Effector memory CD8-positive, alpha-beta T cell (primary cell): ENCODE measurements around the gene CDH13.

Experiments used
- ATAC-seq: fragments of 150-1000 bp; cut with Tn5 transposase; replicated peaks from 2 replicates; pipeline ENCODE4 v1.10.0; 2021; ENCODE audit warnings: mild to moderate bottlenecking, moderate library complexity
- DNase-seq, 3 experiments: peaks; one replicate each; pipeline ENCODE4 v3.0.0; 2021
- H3K27ac Mint-ChIP-seq, 2 donors: one replicate each; pipeline ENCODE4 v1.8.0; 2022; ENCODE audit warnings: mild to moderate bottlenecking in 2 of 2, mixed read lengths in 2 of 2, moderate library complexity in 2 of 2
- H3K27me3 Mint-ChIP-seq, 2 donors: one replicate each; pipeline ENCODE4 v1.8.0; 2022; ENCODE audit warnings: mixed read lengths in 2 of 2
- H3K36me3 Mint-ChIP-seq: one replicate; pipeline ENCODE4 v1.8.0; 2022; ENCODE audit warnings: mild to moderate bottlenecking, moderate library complexity, mixed read lengths; ENCODE audit not compliant: insufficient read depth
- H3K4me1 Mint-ChIP-seq, 2 donors: one replicate each; pipeline ENCODE4 v1.8.0; 2022; ENCODE audit warnings: low read depth in 2 of 2, mixed read lengths in 2 of 2
- H3K4me3 Mint-ChIP-seq, 2 donors: one replicate each; pipeline ENCODE4 v1.8.0; 2022; ENCODE audit warnings: mild to moderate bottlenecking in 2 of 2, mixed read lengths in 2 of 2, moderate library complexity in 2 of 2
- H3K9me3 Mint-ChIP-seq, 2 donors: one replicate each; pipeline ENCODE4 v1.8.0; 2022; ENCODE audit warnings: mixed read lengths in 2 of 2

The CDH13 gene

GRCh38 chr16:82646504-82646903 lies 19.7 kb downstream of the CDH13 start:
- H3K4me3 Mint-ChIP-seq, result no peak overlapping the region
- peaks cover 0 to 2% of the 10 kb centered on the region in 2 donors for H3K27me3 Mint-ChIP-seq
- no peaks in the 10 kb centered on the region for H3K36me3 Mint-ChIP-seq
- peaks cover 0 to 2% of the 10 kb centered on the region in 2 donors for H3K9me3 Mint-ChIP-seq
- H3K27ac Mint-ChIP-seq, result no peak overlapping the region
- DNase-seq (no peak), ATAC-seq (peak; percentile 47)
- H3K4me1 Mint-ChIP-seq, result peaks cover 23 to 31% of the 10 kb centered on the region in 2 donors

- Mint-ChIP-seq H3K4me3 (no peak overlapping the region), H3K9me3 (peaks cover 0 to 2% of the 10 kb centered on the region in 2 donors), H3K36me3 (peaks cover 12% of the 10 kb centered on the region), H3K27me3 (no peaks in the 10 kb centered on the region), H3K27ac (peak overlapping the region; percentile 30 to 72), H3K4me1 (peaks cover 46 to 49% of the 10 kb centered on the region in 2 donors)
- ATAC-seq, result no peak
- no peak for DNase-seq
Measured at GRCh38 chr16:82649766-82650165, 23.0 kb downstream of the CDH13 start.

GRCh38 chr16:82650804-82651203 lies 24.0 kb downstream of the CDH13 start:
- peak overlapping the region; percentile 15 to 66 for H3K4me3 Mint-ChIP-seq

GRCh38 chr16:82651921-82652601 lies 25.3 kb downstream of the CDH13 start:
- DNase-seq (peak; percentile 11 to 16 (median 15)), ATAC-seq (peak; percentile 8)
- peaks cover 0 to 2% of the 10 kb centered on the region in 2 donors for H3K9me3 Mint-ChIP-seq
- peak overlapping the region; percentile 56 to 66 for H3K4me3 Mint-ChIP-seq
- no peaks in the 10 kb centered on the region for H3K27me3 Mint-ChIP-seq
- peak overlapping the region; percentile 94 to 95 for H3K27ac Mint-ChIP-seq
- peaks cover 18% of the 10 kb centered on the region for H3K36me3 Mint-ChIP-seq
- H3K4me1 Mint-ChIP-seq, result peaks cover 60 to 62% of the 10 kb centered on the region in 2 donors

More at GRCh38 chr16:82650804-82651203, 24.0 kb downstream of the CDH13 start:
- H3K4me1 Mint-ChIP-seq, result peaks cover 54 to 57% of the 10 kb centered on the region in 2 donors
- peak overlapping the region; percentile 94 to 95 for H3K27ac Mint-ChIP-seq
- no peak for DNase-seq
- peaks cover 0 to 2% of the 10 kb centered on the region in 2 donors for H3K9me3 Mint-ChIP-seq
- no peak for ATAC-seq
- peaks cover 18% of the 10 kb centered on the region for H3K36me3 Mint-ChIP-seq
- no peaks in the 10 kb centered on the region for H3K27me3 Mint-ChIP-seq

- Mint-ChIP-seq H3K4me1 (peaks cover 64 to 65% of the 10 kb centered on the region in 2 donors), H3K9me3 (no peaks in the 10 kb centered on the region), H3K4me3 (peak overlapping the region; percentile 66), H3K27me3 (no peaks in the 10 kb centered on the region), H3K36me3 (peaks cover 18% of the 10 kb centered on the region), H3K27ac (peak overlapping the region; percentile 94 to 95)
- no peak for ATAC-seq
- no peak for DNase-seq
Measured at GRCh38 chr16:82652826-82653225, 26.1 kb downstream of the CDH13 start.

- DNase-seq (peak; percentile 36 to 48 (median 45)), ATAC-seq (peak; percentile 62)
- Mint-ChIP-seq H3K4me3 (peak overlapping the region; percentile 53 to 66), H3K9me3 (no peaks in the 10 kb centered on the region), H3K27ac (peak overlapping the region; percentile 94 to 95), H3K4me1 (peaks cover 69 to 74% of the 10 kb centered on the region in 2 donors), H3K36me3 (peaks cover 18% of the 10 kb centered on the region), H3K27me3 (no peaks in the 10 kb centered on the region)
Measured at GRCh38 chr16:82653550-82654511, 27.1 kb downstream of the CDH13 start.

- peak overlapping the region; percentile 94 to 95 for H3K27ac Mint-ChIP-seq
- ATAC-seq, result peak; percentile 73
Measured at GRCh38 chr16:82655072-82655714, 28.4 kb downstream of the CDH13 start.

GRCh38 chr16:82655720-82656490 lies 29.1 kb downstream of the CDH13 start:
- DNase-seq (peak in 2 of 3 experiments; percentile 4 to 8), ATAC-seq (peak; percentile 1)
- H3K9me3 Mint-ChIP-seq, result no peaks in the 10 kb centered on the region
- H3K27ac Mint-ChIP-seq, result peak overlapping the region; percentile 94 to 95
- no peaks in the 10 kb centered on the region for H3K27me3 Mint-ChIP-seq
- peak overlapping the region; percentile 53 to 74 for H3K4me3 Mint-ChIP-seq
- H3K36me3 Mint-ChIP-seq, result peaks cover 24% of the 10 kb centered on the region
- peaks cover 65 to 77% of the 10 kb centered on the region in 2 donors for H3K4me1 Mint-ChIP-seq

More at GRCh38 chr16:82655072-82655714, 28.4 kb downstream of the CDH13 start:
- peaks cover 20% of the 10 kb centered on the region for H3K36me3 Mint-ChIP-seq
- peak overlapping the region; percentile 53 to 74 for H3K4me3 Mint-ChIP-seq
- H3K27me3 Mint-ChIP-seq, result no peaks in the 10 kb centered on the region
- peak; percentile 74 to 81 (median 76) for DNase-seq
- peaks cover 66 to 77% of the 10 kb centered on the region in 2 donors for H3K4me1 Mint-ChIP-seq
- H3K9me3 Mint-ChIP-seq, result no peaks in the 10 kb centered on the region

GRCh38 chr16:82657239-82657638 lies 30.5 kb downstream of the CDH13 start:
- Mint-ChIP-seq H3K27me3 (no peaks in the 10 kb centered on the region), H3K36me3 (peaks cover 24% of the 10 kb centered on the region), H3K4me3 (no peak overlapping the region), H3K27ac (peak overlapping the region; percentile 94 to 95), H3K9me3 (no peaks in the 10 kb centered on the region), H3K4me1 (peaks cover 54 to 66% of the 10 kb centered on the region in 2 donors)
- no peak for DNase-seq
- ATAC-seq, result no peak

GRCh38 chr16:82657786-82658185 lies 31.0 kb downstream of the CDH13 start:
- Mint-ChIP-seq H3K9me3 (no peaks in the 10 kb centered on the region), H3K27ac (peak overlapping the region; percentile 94 to 95), H3K36me3 (peaks cover 24% of the 10 kb centered on the region), H3K4me3 (peak overlapping the region; percentile 1 to 25), H3K27me3 (no peaks in the 10 kb centered on the region), H3K4me1 (peaks cover 51 to 61% of the 10 kb centered on the region in 2 donors)
- ATAC-seq (no peak), DNase-seq (no peak)

- H3K27me3 Mint-ChIP-seq, result no peaks in the 10 kb centered on the region
- no peak for ATAC-seq
- H3K4me1 Mint-ChIP-seq, result peaks cover 44 to 54% of the 10 kb centered on the region in 2 donors
- no peaks in the 10 kb centered on the region for H3K9me3 Mint-ChIP-seq
- H3K27ac Mint-ChIP-seq, result peak overlapping the region; percentile 41 to 94
- H3K36me3 Mint-ChIP-seq, result peaks cover 21% of the 10 kb centered on the region
- DNase-seq, result no peak
- peak overlapping the region; percentile 42 to 48 for H3K4me3 Mint-ChIP-seq
Measured at GRCh38 chr16:82658796-82659195, 32.0 kb downstream of the CDH13 start.

GRCh38 chr16:82660075-82660645 lies 33.4 kb downstream of the CDH13 start:
- peak overlapping the region; percentile 53 to 71 for H3K4me3 Mint-ChIP-seq

More at GRCh38 chr16:82660075-82660645, 33.4 kb downstream of the CDH13 start:
- Mint-ChIP-seq H3K4me1 (peaks cover 34 to 44% of the 10 kb centered on the region in 2 donors), H3K36me3 (peaks cover 13% of the 10 kb centered on the region), H3K9me3 (no peaks in the 10 kb centered on the region), H3K27me3 (no peaks in the 10 kb centered on the region), H3K27ac (peak overlapping the region; percentile 81 to 86)
- peak; percentile 55 for ATAC-seq
- DNase-seq, result peak in 2 of 3 experiments; percentile 55 to 56
